Activated B cell treated with CpG ODN at 0.5 μM for 24 hours (primary cell): ENCODE data around the gene INSYN1. TPM values are rescaled to one million over a fixed set of nuclear protein-coding genes. Genes with fewer than 3 reads are reported as not detected.
"Not testable (repeated sequence)": the region's sequence is repeated elsewhere in the genome, so short reads cannot be mapped to it uniquely, and the experiment has no call there.

Source experiments
- ATAC-seq: fragments of 200-7000 bp; cut with Tn5 transposase; one replicate; pipeline ENCODE4 v1.10.0; 2021; ENCODE audit warnings: low read depth, mild to moderate bottlenecking, moderate library complexity
- CTCF ChIA-PET: fragments of 350-600 bp; sonication (Branson Sonifier 250); formaldehyde crosslinking; loops from one replicate; lab custom pipeline; 2021; ENCODE audit warnings: antibody characterized with exemption; lab: Charles Lee
- POLR2A ChIA-PET: fragments of 350-600 bp; sonication (Branson Sonifier 250); formaldehyde crosslinking; loops from one replicate; lab custom pipeline; 2021; ENCODE audit warnings: antibody characterized with exemption; lab: Charles Lee
- DNase-seq: peaks from one replicate; pipeline ENCODE4 v3.0.0; 2022
- H3K27ac Mint-ChIP-seq: one replicate; pipeline ENCODE4 v1.8.0; 2020; ENCODE audit warnings: mixed read lengths
- H3K27me3 Mint-ChIP-seq: one replicate; pipeline ENCODE4 v1.8.0; 2021; ENCODE audit warnings: mixed read lengths
- H3K36me3 Mint-ChIP-seq: one replicate; pipeline ENCODE4 v1.8.0; 2021; ENCODE audit warnings: low read depth, mixed read lengths
- H3K4me1 Mint-ChIP-seq: one replicate; pipeline ENCODE4 v1.8.0; 2021; ENCODE audit warnings: mixed read lengths
- H3K4me3 Mint-ChIP-seq: one replicate; pipeline ENCODE4 v1.8.0; 2020; ENCODE audit warnings: mild to moderate bottlenecking, mixed read lengths
- H3K9me3 Mint-ChIP-seq: one replicate; pipeline ENCODE4 v1.8.0; 2020; ENCODE audit warnings: mixed read lengths
- intact Hi-C: fragments of 100-400 bp; cut with micrococcal nuclease; formaldehyde crosslinking; loops from one replicate; pipeline ENCODE4 v1.15.1; 2024
- total RNA-seq: library from RNA; stranded (reverse); gene quantifications from 2 replicates; pipeline ENCODE4 v1.2.3, GENCODE V29; 2022
- TF ChIP-seq, protein P1 (sequence below): fragments of 200-600 bp; IDR thresholded peaks from one replicate; pipeline ENCODE4 v1.8.0; 2022; ENCODE audit warnings: antibody characterized with exemption, mild to moderate bottlenecking

INSYN1 gene
- total RNA-seq, 1 donor from 2014 or later: not detected

DNA sequence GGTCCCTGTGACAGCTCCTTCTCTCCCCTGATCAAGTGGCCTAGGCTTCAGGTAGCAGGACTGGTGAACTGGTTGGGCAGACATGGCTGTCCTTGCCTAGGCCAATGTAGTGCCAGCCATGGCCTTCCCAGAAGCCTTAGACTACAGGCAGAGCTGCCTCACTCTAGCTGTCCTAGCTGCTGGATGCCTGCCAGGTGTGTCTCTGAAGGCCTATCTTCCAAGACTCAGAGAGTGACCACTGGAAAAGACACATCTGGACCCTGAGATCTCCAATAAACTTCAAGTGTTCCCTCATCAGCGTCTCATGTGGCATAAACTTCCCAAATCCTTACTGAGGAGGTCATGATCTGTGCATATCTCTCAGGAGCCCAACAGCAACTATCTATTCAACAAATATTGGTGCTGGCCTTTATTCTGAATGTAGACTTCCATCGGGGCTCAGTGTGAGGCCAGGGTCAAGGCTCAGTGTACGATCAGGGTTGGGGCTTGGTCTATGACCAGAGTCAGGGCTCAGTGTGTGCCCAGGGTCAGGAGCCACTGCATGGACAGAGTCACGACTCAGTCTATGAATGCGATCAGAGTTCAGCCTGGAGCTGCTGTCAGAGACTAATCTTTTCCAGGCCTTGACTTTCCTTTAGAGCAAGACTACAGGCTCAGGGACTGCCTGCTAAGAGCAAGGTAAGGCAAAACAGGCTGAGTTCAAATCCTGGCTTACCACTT is 36.5 kb upstream of the INSYN1 start:
- TF ChIP-seq, protein P1, sequence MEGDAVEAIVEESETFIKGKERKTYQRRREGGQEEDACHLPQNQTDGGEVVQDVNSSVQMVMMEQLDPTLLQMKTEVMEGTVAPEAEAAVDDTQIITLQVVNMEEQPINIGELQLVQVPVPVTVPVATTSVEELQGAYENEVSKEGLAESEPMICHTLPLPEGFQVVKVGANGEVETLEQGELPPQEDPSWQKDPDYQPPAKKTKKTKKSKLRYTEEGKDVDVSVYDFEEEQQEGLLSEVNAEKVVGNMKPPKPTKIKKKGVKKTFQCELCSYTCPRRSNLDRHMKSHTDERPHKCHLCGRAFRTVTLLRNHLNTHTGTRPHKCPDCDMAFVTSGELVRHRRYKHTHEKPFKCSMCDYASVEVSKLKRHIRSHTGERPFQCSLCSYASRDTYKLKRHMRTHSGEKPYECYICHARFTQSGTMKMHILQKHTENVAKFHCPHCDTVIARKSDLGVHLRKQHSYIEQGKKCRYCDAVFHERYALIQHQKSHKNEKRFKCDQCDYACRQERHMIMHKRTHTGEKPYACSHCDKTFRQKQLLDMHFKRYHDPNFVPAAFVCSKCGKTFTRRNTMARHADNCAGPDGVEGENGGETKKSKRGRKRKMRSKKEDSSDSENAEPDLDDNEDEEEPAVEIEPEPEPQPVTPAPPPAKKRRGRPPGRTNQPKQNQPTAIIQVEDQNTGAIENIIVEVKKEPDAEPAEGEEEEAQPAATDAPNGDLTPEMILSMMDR: no peak
- Mint-ChIP-seq H3K36me3 (no peaks in the 10 kb centered on the region), H3K4me3 (no peak overlapping the region), H3K27me3 (peaks cover 2% of the 10 kb centered on the region), H3K4me1 (no peaks in the 10 kb centered on the region), H3K9me3 (no peaks in the 10 kb centered on the region), H3K27ac (no peak overlapping the region)
- DNase-seq: no peak
- intact Hi-C loops: no loop called here
- POLR2A ChIA-PET: no interaction called here
- CTCF ChIA-PET: no interaction called here
- no peak for ATAC-seq

- Mint-ChIP-seq H3K36me3 (no peaks in the 10 kb centered on the region), H3K4me1 (no peaks in the 10 kb centered on the region), H3K4me3 (no peak overlapping the region), H3K9me3 (no peaks in the 10 kb centered on the region), H3K27me3 (peaks cover 2% of the 10 kb centered on the region), H3K27ac (no peak overlapping the region)
- intact Hi-C loops: no loop called here
- ATAC-seq (no peak), DNase-seq (no peak)
- ChIA-PET CTCF (no interaction called here), POLR2A (no interaction called here)
- TF ChIP-seq, protein P1: no peak
Measured at GRCh38 chr15:73787621-73788020, 34.5 kb upstream of the INSYN1 start.

- H3K9me3 Mint-ChIP-seq: no peaks in the 10 kb centered on the region
- H3K27ac Mint-ChIP-seq: no peak overlapping the region
- TF ChIP-seq, protein P1: no peak
- CTCF ChIA-PET: no interaction called here
- DNase-seq (no peak), ATAC-seq (no peak)
- H3K27me3 Mint-ChIP-seq: peaks cover 2% of the 10 kb centered on the region
- no peaks in the 10 kb centered on the region for H3K36me3 Mint-ChIP-seq
- intact Hi-C loops: no loop called here
- POLR2A ChIA-PET: no interaction called here
- no peaks in the 10 kb centered on the region for H3K4me1 Mint-ChIP-seq
- no peak overlapping the region for H3K4me3 Mint-ChIP-seq
Measured at GRCh38 chr15:73786538-73786937, 33.4 kb upstream of the INSYN1 start.

- intact Hi-C loops, DNase-seq, H3K4me1 Mint-ChIP-seq, H3K27me3 Mint-ChIP-seq, POLR2A ChIA-PET, H3K9me3 Mint-ChIP-seq, CTCF ChIA-PET, H3K27ac Mint-ChIP-seq, H3K36me3 Mint-ChIP-seq, H3K4me3 Mint-ChIP-seq, ATAC-seq: not testable (repeated sequence)
Measured at GRCh38 chr15:73785256-73786014, 32.3 kb upstream of the INSYN1 start.

GRCh38 chr15:73784291-73784690 is 31.1 kb upstream of the INSYN1 start:
- no peaks in the 10 kb centered on the region for H3K36me3 Mint-ChIP-seq
- H3K4me1 Mint-ChIP-seq: no peaks in the 10 kb centered on the region
- ChIA-PET CTCF (no interaction called here), POLR2A (no interaction called here)
- TF ChIP-seq, protein P1: no peak
- intact Hi-C loops: no loop called here
- H3K27me3 Mint-ChIP-seq: no peaks in the 10 kb centered on the region
- no peak overlapping the region for H3K27ac Mint-ChIP-seq
- no peak overlapping the region for H3K4me3 Mint-ChIP-seq
- H3K9me3 Mint-ChIP-seq: no peaks in the 10 kb centered on the region
- ATAC-seq: no peak
- DNase-seq: no peak
